Measurements from ENCODE around the gene NDN. TPM values are rescaled to one million over a fixed set of nuclear protein-coding genes. Genes with fewer than 3 reads are reported as not detected.

The NDN gene
- total and polyA plus RNA-seq, 2 of the 4 experiments (the other 2 are of a cell fraction) = 40.1 to 72.4 TPM

- TF ChIP-seq POLR2A (IDR thresholded peaks at IDR 0.05; ENCODE audit: low read depth, low read length) = no peak
- no peak for TF ChIP-seq CTCF (conservative IDR thresholded peaks at IDR 0.05; ENCODE audit: low read depth, low read length)
- TF ChIP-seq CHD1 (IDR thresholded peaks at IDR 0.05; ENCODE audit: low read depth, low read length) = no peak
- ChIA-PET CTCF (no interaction called here), POLR2A (ENCODE audit: unreplicated experiment) (no interaction called here)
- H2BK5ac ChIP-seq (ENCODE audit: low read depth, low read length, poor library complexity, severe bottlenecking) = no peak overlapping the region
- no peak for ATAC-seq (ENCODE audit: low read depth)
- no peak overlapping the region for H3K18ac ChIP-seq (ENCODE audit: low read depth, low read length)
- no TSS peak for BruUV-seq (replicated peaks)
- no peaks in the 10 kb centered on the region for H4K20me1 ChIP-seq (ENCODE audit: insufficient read depth, low read length)
- H3K56ac ChIP-seq (ENCODE audit: extremely low read depth, insufficient read depth, low read length) = no peak overlapping the region
- H3K4me1 ChIP-seq (ENCODE audit: control insufficient read depth, insufficient read depth, low read length) = no peaks in the 10 kb centered on the region
- intact Hi-C loops (cut with micrococcal nuclease) (no loop called here), in situ Hi-C loops (cut with MboI; ENCODE audit: low sequenced_read_pairs) (no loop called here), dilution Hi-C loops (cut with HindIII; ENCODE audit: low sequenced_read_pairs, unreplicated experiment) (no loop called here)
- no peak overlapping the region for H3K14ac ChIP-seq (replicated peaks; ENCODE audit: low read depth, low read length)
- no peak overlapping the region for H3K23ac ChIP-seq (ENCODE audit: low read depth, low read length)
- no peak overlapping the region for H2BK20ac ChIP-seq (ENCODE audit: low read depth, low read length)
- no peak overlapping the region for H4K8ac ChIP-seq (ENCODE audit: low read depth in 2 of 2, low read length in 2 of 2)
- no CpG with 5 or more reads among the region's 2 CpGs for WGBS, 2 experiments (ENCODE audit: extremely low coverage in 2 of 2, insufficient read length in 1 of 2)
- H4K91ac ChIP-seq (ENCODE audit: insufficient read depth, low read depth, low read length) = no peak overlapping the region
- no peaks in the 10 kb centered on the region for H3K27me3 ChIP-seq (ENCODE audit: control insufficient read depth, insufficient read depth, low read length)
- no peak overlapping the region for H2AFZ ChIP-seq (replicated peaks; ENCODE audit: low read length, poor library complexity)
- H2AK9ac ChIP-seq (replicated peaks; ENCODE audit: low read depth, low read length, poor library complexity) = no peak overlapping the region
- DNase-seq = no peak
- no peak overlapping the region for H3K4me2 ChIP-seq (ENCODE audit: low read depth, low read length)
- H3K9ac ChIP-seq (ENCODE audit: low read depth, low read length) = no peak overlapping the region
- no peaks in the 10 kb centered on the region for H3K9me1 ChIP-seq (ENCODE audit: insufficient read depth, low read length)
- no peaks in the 10 kb centered on the region for H3K36me3 ChIP-seq (ENCODE audit: control insufficient read depth, insufficient read depth, low read length)
- no peak overlapping the region for H2BK15ac ChIP-seq (ENCODE audit: low read depth, low read length)
- no peak overlapping the region for H4K5ac ChIP-seq (ENCODE audit: low read depth, low read length)
- no peaks in the 10 kb centered on the region for H3K79me1 ChIP-seq (ENCODE audit: low read depth in 1 of 2, low read length in 2 of 2)
- no peak overlapping the region for H3K4me3 ChIP-seq (ENCODE audit: insufficient read depth, low read depth, low read length)
- no peak overlapping the region for H2BK120ac ChIP-seq (ENCODE audit: low read depth, low read length)
- no peak overlapping the region for H3K4ac ChIP-seq (ENCODE audit: low read depth, low read length)
- no peak overlapping the region for H2AK5ac ChIP-seq (ENCODE audit: low read depth, low read length)
- H3K27ac ChIP-seq (ENCODE audit: insufficient read depth, low read length) = no peak overlapping the region
- H3K9me3 ChIP-seq (ENCODE audit: control insufficient read depth, insufficient read depth, low read length) = peaks cover 2% of the 10 kb centered on the region; the same call in 1 of the 2 replicates
These were observed 23.9 kb downstream of the NDN start for GRCh38 chr15:23663232-23663631.

Measured in IMR-90 (cell line).